DOHH2 (cell line): Measurements from ENCODE around the gene STK36.

Source experiments
- EZH2phosphoT487 ChIP-seq: fragments of 200-600 bp; sonication (generic); IDR thresholded peaks from 2 replicates; pipeline ENCODE4 v1.6.1; 2017; ENCODE audit warnings: borderline replicate concordance, mild to moderate bottlenecking, antibody characterized with exemption, low read length, moderate library complexity, mixed read lengths
- TF ChIP-seq, protein P1 (sequence below): fragments of 200-600 bp; sonication (generic); IDR thresholded peaks from one replicate; pipeline ENCODE4 v1.5.1; 2014; ENCODE audit warnings: antibody characterized with exemption, mild to moderate bottlenecking, low read depth, low read length; ENCODE audit not compliant: poor library complexity, severe bottlenecking

DNA sequence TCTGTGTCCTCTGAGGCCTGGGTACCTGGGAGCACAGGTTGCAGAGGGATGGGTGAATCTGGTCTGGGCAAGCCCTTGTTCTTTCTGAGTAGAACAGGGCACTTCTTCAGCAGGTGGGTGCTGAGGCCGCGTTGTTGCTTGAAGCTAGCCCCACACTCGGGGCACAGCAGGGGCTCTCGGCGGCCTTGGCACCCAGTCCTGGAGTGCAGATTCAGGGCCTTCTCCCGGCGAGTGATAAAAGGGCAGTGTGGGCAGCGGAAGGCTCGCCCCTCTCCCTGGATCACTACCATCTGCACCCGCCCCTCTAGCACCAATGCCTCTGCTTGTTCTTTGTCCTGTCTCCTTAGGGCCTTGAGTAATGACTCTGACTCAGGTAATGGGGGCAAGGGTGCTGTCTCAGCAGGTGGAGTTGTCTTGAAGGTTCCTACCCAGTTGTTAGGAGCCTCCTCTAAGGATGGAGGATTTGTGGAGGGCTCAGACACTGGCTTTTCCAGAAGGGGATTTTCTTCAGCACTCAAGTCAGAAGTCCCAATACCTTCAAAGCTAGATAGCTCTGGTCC lies 28.1 kb upstream of the STK36 start:
- TF ChIP-seq, protein P1, sequence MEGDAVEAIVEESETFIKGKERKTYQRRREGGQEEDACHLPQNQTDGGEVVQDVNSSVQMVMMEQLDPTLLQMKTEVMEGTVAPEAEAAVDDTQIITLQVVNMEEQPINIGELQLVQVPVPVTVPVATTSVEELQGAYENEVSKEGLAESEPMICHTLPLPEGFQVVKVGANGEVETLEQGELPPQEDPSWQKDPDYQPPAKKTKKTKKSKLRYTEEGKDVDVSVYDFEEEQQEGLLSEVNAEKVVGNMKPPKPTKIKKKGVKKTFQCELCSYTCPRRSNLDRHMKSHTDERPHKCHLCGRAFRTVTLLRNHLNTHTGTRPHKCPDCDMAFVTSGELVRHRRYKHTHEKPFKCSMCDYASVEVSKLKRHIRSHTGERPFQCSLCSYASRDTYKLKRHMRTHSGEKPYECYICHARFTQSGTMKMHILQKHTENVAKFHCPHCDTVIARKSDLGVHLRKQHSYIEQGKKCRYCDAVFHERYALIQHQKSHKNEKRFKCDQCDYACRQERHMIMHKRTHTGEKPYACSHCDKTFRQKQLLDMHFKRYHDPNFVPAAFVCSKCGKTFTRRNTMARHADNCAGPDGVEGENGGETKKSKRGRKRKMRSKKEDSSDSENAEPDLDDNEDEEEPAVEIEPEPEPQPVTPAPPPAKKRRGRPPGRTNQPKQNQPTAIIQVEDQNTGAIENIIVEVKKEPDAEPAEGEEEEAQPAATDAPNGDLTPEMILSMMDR, result no peak
- TF ChIP-seq EZH2phosphoT487, result no peak
